Measurements from ENCODE around the gene GPNMB.
A peak's percentile ranks its signal among the peaks of the same experiment; 100 is the strongest.

GPNMB gene

DNA sequence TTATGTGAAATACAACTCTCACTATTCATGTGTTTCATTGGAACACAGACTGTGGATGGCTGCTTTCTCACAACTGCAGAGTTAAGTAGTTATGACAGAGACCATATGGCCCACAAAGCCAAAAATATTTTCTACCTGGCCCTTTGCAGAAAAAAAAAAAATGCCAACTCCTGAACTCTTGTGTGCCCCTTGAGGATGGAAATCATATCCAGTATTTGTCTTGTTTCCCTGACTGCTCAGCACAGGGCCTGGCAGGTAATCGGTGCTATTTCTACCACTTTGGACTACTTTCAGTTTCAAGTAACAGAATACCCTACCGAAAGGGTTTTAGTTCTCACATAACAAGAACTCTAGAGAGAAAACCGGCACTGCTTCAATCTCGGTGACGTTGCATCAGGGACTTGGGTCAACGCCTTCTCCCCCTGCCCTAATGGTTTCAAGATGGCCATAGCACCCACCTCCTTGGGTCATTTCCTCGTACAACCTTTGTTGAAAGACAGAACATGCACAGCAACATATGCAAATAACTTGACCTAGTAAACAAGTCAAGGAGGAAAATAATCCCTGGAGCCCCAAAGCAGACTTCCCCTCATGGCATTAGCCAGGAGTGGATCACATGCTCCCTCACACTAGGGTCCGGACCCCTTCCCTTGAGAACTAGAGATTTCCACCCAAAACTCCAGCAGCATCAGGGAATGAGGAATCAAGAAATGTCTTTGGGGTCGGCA lies 11.8 kb upstream of the GPNMB start:
- Histone ChIP-seq H3K27ac (no peak overlapping the region), H3K4me3 (ENCODE audit: low read depth, low read length) (no peak overlapping the region), H3K36me3 (ENCODE audit: control insufficient read depth, insufficient read depth, low read length) (no peaks in the 10 kb centered on the region), H3K27me3 (ENCODE audit: control insufficient read depth, insufficient read depth, low read length) (no peaks in the 10 kb centered on the region), H3K9me3 (ENCODE audit: control insufficient read depth, low read length) (no peaks in the 10 kb centered on the region), H3K79me2 (no peaks in the 10 kb centered on the region), H3K4me1 (no peaks in the 10 kb centered on the region), H3K9ac (no peak overlapping the region), H3K4me2 (ENCODE audit: low read length) (peak overlapping the region; percentile 3), H2AFZ (peak overlapping the region; percentile 63)
- TF ChIP-seq, protein P1, sequence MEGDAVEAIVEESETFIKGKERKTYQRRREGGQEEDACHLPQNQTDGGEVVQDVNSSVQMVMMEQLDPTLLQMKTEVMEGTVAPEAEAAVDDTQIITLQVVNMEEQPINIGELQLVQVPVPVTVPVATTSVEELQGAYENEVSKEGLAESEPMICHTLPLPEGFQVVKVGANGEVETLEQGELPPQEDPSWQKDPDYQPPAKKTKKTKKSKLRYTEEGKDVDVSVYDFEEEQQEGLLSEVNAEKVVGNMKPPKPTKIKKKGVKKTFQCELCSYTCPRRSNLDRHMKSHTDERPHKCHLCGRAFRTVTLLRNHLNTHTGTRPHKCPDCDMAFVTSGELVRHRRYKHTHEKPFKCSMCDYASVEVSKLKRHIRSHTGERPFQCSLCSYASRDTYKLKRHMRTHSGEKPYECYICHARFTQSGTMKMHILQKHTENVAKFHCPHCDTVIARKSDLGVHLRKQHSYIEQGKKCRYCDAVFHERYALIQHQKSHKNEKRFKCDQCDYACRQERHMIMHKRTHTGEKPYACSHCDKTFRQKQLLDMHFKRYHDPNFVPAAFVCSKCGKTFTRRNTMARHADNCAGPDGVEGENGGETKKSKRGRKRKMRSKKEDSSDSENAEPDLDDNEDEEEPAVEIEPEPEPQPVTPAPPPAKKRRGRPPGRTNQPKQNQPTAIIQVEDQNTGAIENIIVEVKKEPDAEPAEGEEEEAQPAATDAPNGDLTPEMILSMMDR (IDR thresholded peaks at IDR 0.05), result no peak

DNA sequence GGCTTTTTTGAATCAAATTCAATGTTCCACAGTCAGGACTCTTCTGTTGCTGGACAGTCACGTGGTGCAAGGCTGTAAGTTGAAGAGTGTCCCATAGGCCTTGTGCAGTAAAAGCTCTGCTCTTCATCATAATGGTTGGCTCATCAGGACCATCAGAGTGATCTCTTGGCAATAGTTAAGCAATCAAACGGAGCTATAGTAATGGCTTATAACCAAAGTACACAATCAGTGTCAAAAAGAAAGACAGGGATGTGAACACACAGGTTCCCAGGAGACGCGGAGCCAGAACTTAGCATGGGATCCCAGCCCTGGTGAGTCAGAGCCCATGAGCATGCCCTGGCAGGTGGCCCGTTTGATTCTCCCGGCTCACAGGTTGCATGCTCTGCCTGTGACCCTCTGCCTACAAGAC lies 10.8 kb upstream of the GPNMB start:
- TF ChIP-seq, protein P1 (IDR thresholded peaks at IDR 0.05), result no peak
- no peak overlapping the region for H2AFZ ChIP-seq
- H3K4me3 ChIP-seq (ENCODE audit: low read depth, low read length), result no peak overlapping the region
- H3K27ac ChIP-seq, result no peak overlapping the region
- H3K36me3 ChIP-seq (ENCODE audit: control insufficient read depth, insufficient read depth, low read length), result no peaks in the 10 kb centered on the region
- no peak overlapping the region for H3K9ac ChIP-seq
- H3K79me2 ChIP-seq, result no peaks in the 10 kb centered on the region
- H3K4me1 ChIP-seq, result no peaks in the 10 kb centered on the region
- H3K9me3 ChIP-seq (ENCODE audit: control insufficient read depth, low read length), result no peaks in the 10 kb centered on the region
- no peak overlapping the region for H3K4me2 ChIP-seq (ENCODE audit: low read length)
- no peaks in the 10 kb centered on the region for H3K27me3 ChIP-seq (ENCODE audit: control insufficient read depth, insufficient read depth, low read length)

DNA sequence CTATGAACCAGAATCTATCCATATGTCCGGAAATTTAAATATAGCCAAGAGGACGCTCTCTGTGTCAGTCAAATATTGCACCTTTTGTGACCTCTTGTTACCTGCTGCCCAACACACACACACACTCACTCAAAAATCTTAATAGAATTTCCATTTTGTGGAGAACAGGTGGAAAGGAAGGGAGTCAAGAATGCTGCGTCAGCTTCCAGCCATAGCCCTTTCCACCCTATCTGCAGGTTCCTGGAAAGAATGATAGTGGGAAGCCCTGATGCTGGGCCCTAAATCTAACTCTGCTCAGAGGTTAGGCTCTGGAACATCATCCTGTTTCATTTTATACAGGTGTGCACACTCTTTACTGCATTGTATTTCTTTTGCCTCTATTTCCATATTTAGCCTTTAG lies 9.6 kb upstream of the GPNMB start:
- TF ChIP-seq, protein P1 (IDR thresholded peaks at IDR 0.05), result no peak
- Histone ChIP-seq H3K79me2 (no peaks in the 10 kb centered on the region), H3K27me3 (ENCODE audit: control insufficient read depth, insufficient read depth, low read length) (no peaks in the 10 kb centered on the region), H3K36me3 (ENCODE audit: control insufficient read depth, insufficient read depth, low read length) (no peaks in the 10 kb centered on the region), H3K4me2 (ENCODE audit: low read length) (no peak overlapping the region), H3K9ac (no peak overlapping the region), H3K4me1 (no peaks in the 10 kb centered on the region), H3K9me3 (ENCODE audit: control insufficient read depth, low read length) (no peaks in the 10 kb centered on the region), H2AFZ (no peak overlapping the region), H3K4me3 (ENCODE audit: low read depth, low read length) (no peak overlapping the region), H3K27ac (no peak overlapping the region)

DNA sequence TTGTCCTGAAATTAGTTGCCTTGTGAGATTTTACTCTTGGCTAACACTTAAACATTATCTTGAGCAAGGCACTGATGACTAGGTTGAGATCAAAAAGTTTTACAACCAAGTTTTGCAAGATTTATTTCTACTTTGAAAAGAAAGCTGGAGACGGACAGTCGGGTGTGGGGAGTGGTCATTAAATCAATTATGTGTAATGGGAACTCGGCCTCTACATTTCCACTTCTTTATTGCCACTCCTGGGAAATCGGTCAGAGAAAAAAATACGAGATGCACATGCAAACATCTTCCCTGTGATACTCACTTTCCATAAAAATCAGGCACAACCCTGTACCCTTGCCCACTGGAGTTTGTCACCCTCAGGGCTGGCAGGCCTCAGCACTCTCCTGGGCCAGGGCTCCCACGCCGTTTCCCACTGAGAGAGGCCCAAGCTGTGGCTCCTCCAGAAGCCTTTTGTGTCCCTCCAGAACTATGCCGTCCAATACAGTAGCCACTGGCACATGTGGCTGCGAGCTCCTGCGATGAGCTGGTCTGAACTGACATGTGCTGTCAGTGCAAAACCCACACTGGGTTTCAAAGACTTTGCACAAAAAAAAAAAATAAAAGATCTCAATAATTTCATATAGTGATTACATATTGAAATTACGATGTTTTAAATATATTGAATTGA lies 7.5 kb upstream of the GPNMB start:
- H3K4me3 ChIP-seq (ENCODE audit: low read depth, low read length), result no peak overlapping the region
- no peak overlapping the region for H3K9ac ChIP-seq
- H3K79me2 ChIP-seq, result no peaks in the 10 kb centered on the region
- H3K36me3 ChIP-seq (ENCODE audit: control insufficient read depth, insufficient read depth, low read length), result no peaks in the 10 kb centered on the region
- H3K9me3 ChIP-seq (ENCODE audit: control insufficient read depth, low read length), result no peaks in the 10 kb centered on the region
- H3K4me1 ChIP-seq, result no peaks in the 10 kb centered on the region
- H3K27ac ChIP-seq, result no peak overlapping the region
- TF ChIP-seq, protein P1 (IDR thresholded peaks at IDR 0.05), result no peak
- H3K4me2 ChIP-seq (ENCODE audit: low read length), result no peak overlapping the region
- H3K27me3 ChIP-seq (ENCODE audit: control insufficient read depth, insufficient read depth, low read length), result no peaks in the 10 kb centered on the region
- H2AFZ ChIP-seq, result no peak overlapping the region

All from parathyroid adenoma (tissue), 2 donors.